GM19467 (cell line): Measurements from ENCODE around the gene RNF113B.

Source experiments
- ATAC-seq: cut with Tn5 transposase; IDR thresholded peaks from one replicate; pipeline ENCODE4 v1.9.1; 2021; ENCODE audit warnings: mild to moderate bottlenecking, moderate library complexity; ENCODE audit not compliant: unreplicated experiment

Gene RNF113B

DNA sequence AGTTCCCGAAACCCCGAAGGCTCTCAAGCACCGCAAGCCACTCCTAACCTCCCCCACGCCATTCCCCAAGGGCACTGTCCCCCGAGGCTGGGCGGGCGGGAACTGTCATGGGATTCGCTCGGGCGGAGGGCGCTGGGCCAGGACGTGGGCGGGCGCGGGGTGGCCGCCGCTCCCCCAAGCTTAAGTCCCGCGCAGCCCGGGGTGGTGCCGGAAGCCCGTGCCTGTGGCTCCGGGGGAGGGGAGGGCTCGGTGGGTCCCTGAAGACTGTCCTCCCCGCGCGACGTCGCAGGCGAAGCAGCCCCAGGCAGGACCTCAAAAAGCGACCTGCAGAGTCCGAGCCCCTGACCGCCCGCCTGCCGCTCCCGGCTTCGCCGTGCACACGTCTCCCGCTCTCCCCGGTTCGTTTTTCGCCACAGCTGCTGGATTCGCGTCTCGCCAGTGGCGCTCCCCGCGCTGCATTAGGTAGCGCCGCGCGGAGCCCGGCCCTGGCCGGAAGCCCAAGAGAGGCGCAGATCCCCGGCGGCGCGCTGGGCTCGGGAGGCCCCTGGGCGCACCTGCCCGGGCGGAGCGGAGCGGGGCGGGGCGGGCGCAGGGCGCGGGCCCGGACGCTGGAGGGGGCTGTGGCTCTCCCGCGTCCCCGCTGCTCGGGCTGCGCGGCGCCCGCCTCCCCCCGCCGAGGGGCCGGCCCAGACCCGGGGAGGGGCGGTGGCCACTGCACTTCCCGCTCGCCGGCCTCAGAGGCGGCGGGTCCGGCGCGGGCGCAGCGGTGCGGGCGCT, 34.5 kb downstream of the RNF113B start, which contains the start of gene FARP1:
TSS of gene FARP1 (plus strand) at position 715 of the 777 bp plus-strand sequence. CDS start 70,149 bp downstream, outside the sequence.
- ATAC-seq, result peak; percentile 81

- ATAC-seq, result no peak
Observed at GRCh38 chr13:98141509-98142379, 35.3 kb downstream of the RNF113B start.

GRCh38 chr13:98141091-98141490, 36.0 kb downstream of the RNF113B start:
- no peak for ATAC-seq

GRCh38 chr13:98134901-98135300, 42.2 kb downstream of the RNF113B start:
- no peak for ATAC-seq

- ATAC-seq, result peak; percentile 84
Observed at GRCh38 chr13:98133946-98134345, 43.1 kb downstream of the RNF113B start.

DNA sequence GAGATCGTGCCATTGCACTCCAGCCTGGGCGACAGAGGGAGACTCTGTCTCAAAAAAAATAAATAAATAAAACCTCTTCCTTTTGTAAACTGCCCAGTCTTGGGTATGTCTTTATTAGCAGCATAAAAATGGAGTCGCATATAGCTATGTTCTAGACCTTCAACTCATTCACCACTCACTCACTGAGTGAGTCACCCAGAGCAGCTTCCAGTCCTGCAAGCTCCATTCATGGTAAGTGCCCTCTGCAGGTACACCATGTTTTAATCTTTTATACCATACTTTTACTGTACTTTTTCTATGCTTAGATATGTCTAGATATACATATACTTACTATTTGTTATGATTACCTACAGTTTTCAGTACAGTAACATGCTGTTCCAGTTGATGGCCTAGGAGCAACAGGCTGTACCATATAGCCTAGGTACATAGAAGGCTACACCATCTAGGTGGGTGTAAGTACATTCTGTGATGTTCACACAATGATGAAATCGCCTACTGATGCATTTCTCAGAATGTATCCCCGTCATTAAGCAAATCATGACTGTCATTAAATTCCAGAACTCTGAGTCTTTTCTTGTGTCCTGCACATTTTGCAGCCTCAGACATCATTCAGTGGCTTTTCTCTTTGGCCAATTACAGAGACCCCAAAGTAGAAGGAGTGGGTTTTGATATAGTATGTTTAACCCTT, 47.9 kb downstream of the RNF113B start:
- ATAC-seq, result no peak
